Measurements from ENCODE around the gene TMEM59. TPM values are rescaled to one million over a fixed set of nuclear protein-coding genes. Genes with fewer than 3 reads are reported as not detected.
"Not testable (repeated sequence)": the region's sequence is repeated elsewhere in the genome, so short reads cannot be mapped to it uniquely, and the experiment has no call there.

Gene TMEM59
- polyA plus RNA-seq, 6 donors from 2014 or later, result 394 to 861 (median 528) TPM

DNA sequence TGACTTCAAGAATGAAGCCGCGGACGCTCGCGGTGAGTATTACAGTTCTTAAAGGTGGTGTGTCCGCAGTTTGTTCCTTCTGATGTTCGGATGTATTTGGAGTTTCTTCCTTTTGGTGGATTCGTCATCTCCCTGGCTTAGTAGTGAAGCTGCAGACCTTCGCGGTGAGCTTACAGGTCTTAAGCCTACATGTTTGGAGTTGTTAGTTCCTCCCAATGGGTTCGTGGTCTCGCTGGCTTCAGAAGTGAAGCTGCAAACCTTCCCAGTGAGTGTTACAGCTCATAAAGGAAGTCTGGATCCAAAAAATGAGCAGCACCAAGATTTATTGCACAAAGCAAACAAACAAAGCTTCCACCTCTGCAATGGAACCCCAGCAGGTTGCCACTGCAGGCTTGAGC, 49.8 kb downstream of the TMEM59 start:
- H3K4me3 Mint-ChIP-seq, result no peak overlapping the region
- no peak for DNase-seq
- no peaks in the 10 kb centered on the region for H3K4me1 Mint-ChIP-seq
- H3K27ac Mint-ChIP-seq, result no peak overlapping the region
- H3K36me3 Mint-ChIP-seq, result no peaks in the 10 kb centered on the region
- ATAC-seq (ENCODE audit: low read depth in 2 of 2), result no peak
- peaks cover 4 to 16% (median 6%) of the 10 kb centered on the region in 3 donors for H3K27me3 Mint-ChIP-seq
- H3K9me3 Mint-ChIP-seq, result peaks cover 0 to 8% (median 5%) of the 10 kb centered on the region in 7 donors

DNA sequence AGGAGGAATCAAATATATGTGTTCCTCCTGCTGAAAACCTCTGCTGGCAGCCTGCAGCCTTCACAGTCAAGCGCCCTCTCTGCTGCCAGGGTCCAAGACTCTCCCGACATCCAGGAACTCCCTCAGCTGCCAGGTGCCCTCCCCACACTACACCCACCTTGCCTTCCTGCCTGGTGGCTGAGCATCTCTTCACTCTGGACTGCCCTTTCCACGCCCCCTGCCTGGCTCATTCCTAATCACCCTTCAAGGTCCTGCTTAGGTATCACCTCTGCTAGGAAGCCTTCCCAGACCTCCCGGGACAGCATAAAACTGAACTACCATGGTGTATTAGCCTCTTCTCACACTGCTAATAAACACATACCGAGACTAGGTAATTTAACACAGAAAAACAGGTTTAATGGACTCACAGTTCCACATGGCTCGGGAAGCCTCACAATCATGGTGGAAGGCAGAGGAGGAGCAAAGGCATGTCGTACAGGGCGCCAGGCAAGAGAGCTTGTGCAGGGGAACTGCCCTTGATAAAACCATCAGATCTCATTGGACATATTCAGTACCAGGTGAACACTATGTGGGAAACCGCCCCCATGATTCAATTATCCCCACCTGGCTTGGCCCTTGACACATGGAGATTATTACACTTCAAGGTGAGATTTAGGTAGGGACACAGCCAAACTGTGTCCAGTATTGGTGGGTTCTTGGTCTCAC, 50.3 kb downstream of the TMEM59 start:
- ATAC-seq (ENCODE audit: low read depth in 2 of 2), result no peak

DNA sequence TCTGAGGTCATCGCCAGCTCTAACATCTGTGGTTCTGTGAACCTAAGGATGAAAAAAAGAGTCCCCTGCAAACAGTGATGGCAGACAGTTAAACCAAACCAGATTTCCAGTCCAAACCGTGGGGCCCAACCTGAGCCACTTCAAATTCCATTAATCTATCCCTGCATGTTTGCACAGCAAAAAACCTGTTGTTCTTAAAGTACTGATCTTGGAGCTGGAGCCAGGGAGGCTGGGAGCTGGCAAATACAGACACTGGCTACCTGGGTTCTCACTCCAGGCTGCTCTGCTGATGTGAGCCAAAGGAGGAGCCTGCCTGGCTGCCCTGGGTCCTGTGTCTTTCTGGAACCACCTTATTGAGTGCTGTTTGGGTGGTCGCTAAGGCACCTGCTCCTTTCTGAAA, 51.4 kb downstream of the TMEM59 start:
- H3K27me3 Mint-ChIP-seq, result peaks cover 0 to 15% (median 5%) of the 10 kb centered on the region in 3 donors
- DNase-seq, result no peak
- no peak overlapping the region for H3K27ac Mint-ChIP-seq
- peaks cover 0 to 15% (median 5%) of the 10 kb centered on the region in 7 donors for H3K9me3 Mint-ChIP-seq
- ATAC-seq (ENCODE audit: low read depth in 2 of 2), result no peak
- H3K36me3 Mint-ChIP-seq, result no peaks in the 10 kb centered on the region
- no peak overlapping the region for H3K4me3 Mint-ChIP-seq
- H3K4me1 Mint-ChIP-seq, result no peaks in the 10 kb centered on the region

More for the DNA sequence above, 50.3 kb downstream of the TMEM59 start:
- H3K27ac Mint-ChIP-seq, result no peak overlapping the region
- no peak for DNase-seq
- no peak overlapping the region for H3K4me3 Mint-ChIP-seq
- no peaks in the 10 kb centered on the region for H3K36me3 Mint-ChIP-seq
- H3K4me1 Mint-ChIP-seq, result no peaks in the 10 kb centered on the region
- H3K9me3 Mint-ChIP-seq, result peaks cover 0 to 12% (median 5%) of the 10 kb centered on the region in 7 donors
- peaks cover 3 to 16% (median 5%) of the 10 kb centered on the region in 3 donors for H3K27me3 Mint-ChIP-seq

GRCh38 chr1:53999920-54000319, 53.1 kb downstream of the TMEM59 start:
- Mint-ChIP-seq H3K4me1 (no peaks in the 10 kb centered on the region), H3K27ac (no peak overlapping the region), H3K4me3 (no peak overlapping the region), H3K27me3 (peaks cover 0 to 7% (median 0%) of the 10 kb centered on the region in 3 donors), H3K9me3 (peaks cover 0 to 15% (median 5%) of the 10 kb centered on the region in 7 donors), H3K36me3 (no peaks in the 10 kb centered on the region)
- DNase-seq, result no peak
- ATAC-seq (ENCODE audit: low read depth in 2 of 2), result no peak

- Mint-ChIP-seq H3K27me3 (peaks cover 0 to 7% (median 0%) of the 10 kb centered on the region in 3 donors), H3K4me1 (no peaks in the 10 kb centered on the region), H3K36me3 (no peaks in the 10 kb centered on the region), H3K4me3 (no peak overlapping the region), H3K27ac (no peak overlapping the region), H3K9me3 (peaks cover 0 to 10% (median 2%) of the 10 kb centered on the region in 7 donors)
- DNase-seq (no peak), ATAC-seq (ENCODE audit: low read depth in 2 of 2) (no peak)
Measured at GRCh38 chr1:53998223-53998622, 54.8 kb downstream of the TMEM59 start.

- ATAC-seq (ENCODE audit: low read depth in 2 of 2) (no peak), DNase-seq (no peak)
- Mint-ChIP-seq H3K4me3 (no peak overlapping the region), H3K9me3 (peaks cover 0 to 14% (median 2%) of the 10 kb centered on the region in 7 donors), H3K27ac (no peak overlapping the region), H3K36me3 (peaks cover 0 to 5% of the 10 kb centered on the region in 2 donors), H3K27me3 (no peaks in the 10 kb centered on the region), H3K4me1 (no peaks in the 10 kb centered on the region)
Measured at GRCh38 chr1:53995683-53996082, 57.3 kb downstream of the TMEM59 start.

GRCh38 chr1:53994516-53994915, 58.5 kb downstream of the TMEM59 start:
- not testable (repeated sequence) for H3K4me1 Mint-ChIP-seq, H3K27me3 Mint-ChIP-seq

GRCh38 chr1:53992085-53992874, 60.7 kb downstream of the TMEM59 start:
- H3K27ac Mint-ChIP-seq, result no peak overlapping the region
- DNase-seq, result no peak
- peaks cover 0 to 5% of the 10 kb centered on the region in 2 donors for H3K36me3 Mint-ChIP-seq
- H3K27me3 Mint-ChIP-seq, result no peaks in the 10 kb centered on the region
- H3K4me1 Mint-ChIP-seq, result no peaks in the 10 kb centered on the region
- no peak overlapping the region for H3K4me3 Mint-ChIP-seq
- ATAC-seq (ENCODE audit: low read depth in 2 of 2), result no peak
- peaks cover 0 to 6% (median 0%) of the 10 kb centered on the region in 7 donors for H3K9me3 Mint-ChIP-seq

More at GRCh38 chr1:53994516-53994915, 58.5 kb downstream of the TMEM59 start:
- H3K36me3 Mint-ChIP-seq; DNase-seq; H3K4me3 Mint-ChIP-seq; ATAC-seq (ENCODE audit: low read depth in 2 of 2); H3K27ac Mint-ChIP-seq: not testable (repeated sequence)
- peaks cover 0 to 14% (median 2%) of the 10 kb centered on the region in 7 donors for H3K9me3 Mint-ChIP-seq

GRCh38 chr1:53987880-53988279, 65.1 kb downstream of the TMEM59 start:
- Mint-ChIP-seq H3K27me3 (no peaks in the 10 kb centered on the region), H3K27ac (no peak overlapping the region), H3K4me1 (no peaks in the 10 kb centered on the region), H3K9me3 (peaks cover 0 to 6% (median 0%) of the 10 kb centered on the region in 7 donors), H3K4me3 (no peak overlapping the region), H3K36me3 (peaks cover 0 to 5% of the 10 kb centered on the region in 2 donors)
- DNase-seq, result no peak
- ATAC-seq (ENCODE audit: low read depth in 2 of 2), result no peak

GRCh38 chr1:53986458-53986857, 66.5 kb downstream of the TMEM59 start:
- no peak for ATAC-seq (ENCODE audit: low read depth in 2 of 2)
- H3K9me3 Mint-ChIP-seq, result peaks cover 0 to 3% (median 0%) of the 10 kb centered on the region in 7 donors
- H3K36me3 Mint-ChIP-seq, result peaks cover 0 to 3% of the 10 kb centered on the region in 2 donors
- no peak overlapping the region for H3K27ac Mint-ChIP-seq
- no peak for DNase-seq
- peaks cover 0 to 9% (median 5%) of the 10 kb centered on the region in 3 donors for H3K27me3 Mint-ChIP-seq
- peaks cover 0 to 5% (median 0%) of the 10 kb centered on the region in 3 donors for H3K4me1 Mint-ChIP-seq
- H3K4me3 Mint-ChIP-seq, result no peak overlapping the region

DNA sequence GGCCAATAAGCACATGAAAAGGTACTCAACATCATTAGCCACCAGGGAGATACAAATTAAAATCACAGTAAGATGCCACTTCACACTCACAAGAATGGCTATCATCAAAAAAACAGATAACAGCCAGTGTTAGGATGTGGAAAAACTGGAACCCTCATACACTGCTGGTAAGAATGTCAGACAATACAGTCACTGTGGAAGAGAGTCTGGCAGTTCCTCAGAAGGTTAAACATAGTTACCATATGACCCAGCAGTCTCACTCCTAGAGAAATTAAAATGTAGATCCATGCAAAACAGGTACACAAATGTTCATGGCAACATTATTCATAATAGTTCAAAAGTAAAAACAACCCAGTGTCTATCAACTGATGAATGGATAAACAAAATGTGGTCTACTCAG, 68.3 kb downstream of the TMEM59 start:
- Mint-ChIP-seq H3K4me1 (peaks cover 0 to 7% (median 0%) of the 10 kb centered on the region in 3 donors), H3K27ac (no peak overlapping the region), H3K27me3 (peaks cover 0 to 13% (median 5%) of the 10 kb centered on the region in 3 donors), H3K9me3 (no peaks in the 10 kb centered on the region), H3K36me3 (no peaks in the 10 kb centered on the region), H3K4me3 (no peak overlapping the region)
- ATAC-seq (ENCODE audit: low read depth in 2 of 2), result no peak
- no peak for DNase-seq

GRCh38 chr1:53982763-53983104, 70.3 kb downstream of the TMEM59 start:
- Mint-ChIP-seq H3K36me3 (no peaks in the 10 kb centered on the region), H3K4me1 (peaks cover 0 to 13% (median 0%) of the 10 kb centered on the region in 3 donors), H3K27ac (no peak overlapping the region), H3K4me3 (no peak overlapping the region), H3K27me3 (peaks cover 0 to 20% (median 5%) of the 10 kb centered on the region in 3 donors), H3K9me3 (no peaks in the 10 kb centered on the region)
- DNase-seq (no peak), ATAC-seq (ENCODE audit: low read depth in 2 of 2) (no peak)

GRCh38 chr1:53982034-53982762, 70.8 kb downstream of the TMEM59 start:
- H3K27ac Mint-ChIP-seq, result no peak overlapping the region

More at GRCh38 chr1:53982034-53982762, 70.8 kb downstream of the TMEM59 start:
- Mint-ChIP-seq H3K4me1 (peaks cover 0 to 13% (median 0%) of the 10 kb centered on the region in 3 donors), H3K36me3 (no peaks in the 10 kb centered on the region), H3K4me3 (no peak overlapping the region), H3K9me3 (no peaks in the 10 kb centered on the region), H3K27me3 (peaks cover 0 to 20% (median 5%) of the 10 kb centered on the region in 3 donors)
- no peak for DNase-seq
- ATAC-seq (ENCODE audit: low read depth in 2 of 2), result no peak

All from naive B cell (primary cell).